Measurements from ENCODE around the gene CFAP74.

The CFAP74 gene

GRCh38 chr1:2039251-2039650 lies 35.7 kb upstream of the CFAP74 start:
- DNase-seq: no peak

GRCh38 chr1:2038229-2038628 lies 34.6 kb upstream of the CFAP74 start:
- DNase-seq: no peak

GRCh38 chr1:2037314-2037979 lies 33.9 kb upstream of the CFAP74 start:
- no peak for DNase-seq

GRCh38 chr1:2036287-2036686 lies 32.7 kb upstream of the CFAP74 start:
- DNase-seq: no peak

- DNase-seq: no peak
Observed at GRCh38 chr1:2033165-2033564, 29.6 kb upstream of the CFAP74 start.

GRCh38 chr1:2032737-2033136 lies 29.2 kb upstream of the CFAP74 start:
- DNase-seq: no peak

GRCh38 chr1:2031546-2032540 lies 28.3 kb upstream of the CFAP74 start:
- DNase-seq: no peak

- no peak for DNase-seq
Observed at GRCh38 chr1:2030076-2030871, 26.7 kb upstream of the CFAP74 start.

- DNase-seq: no peak
Observed at GRCh38 chr1:2029561-2029960, 26.0 kb upstream of the CFAP74 start.

- DNase-seq: no peak
Observed at GRCh38 chr1:2028870-2029560, 25.4 kb upstream of the CFAP74 start.

GRCh38 chr1:2027961-2028583 lies 24.5 kb upstream of the CFAP74 start:
- DNase-seq: no peak

GRCh38 chr1:2025491-2025981 lies 21.9 kb upstream of the CFAP74 start:
- peak; percentile 13 for DNase-seq

GRCh38 chr1:2024887-2025286 lies 21.3 kb upstream of the CFAP74 start:
- DNase-seq: no peak

- no peak for DNase-seq
Observed at GRCh38 chr1:2024451-2024850, 20.9 kb upstream of the CFAP74 start.

- DNase-seq: no peak
Observed at GRCh38 chr1:2023187-2023586, 19.6 kb upstream of the CFAP74 start.

- no peak for DNase-seq
Observed at GRCh38 chr1:2022063-2022770, 18.6 kb upstream of the CFAP74 start.

GRCh38 chr1:2021550-2021949 lies 18.0 kb upstream of the CFAP74 start:
- DNase-seq: no peak

GRCh38 chr1:2020310-2020655 lies 16.7 kb upstream of the CFAP74 start:
- no peak for DNase-seq

GRCh38 chr1:2019571-2020309 lies 16.2 kb upstream of the CFAP74 start:
- DNase-seq: no peak

GRCh38 chr1:2019172-2019543 lies 15.6 kb upstream of the CFAP74 start, which contains the start of gene GABRD:
Gene GABRD, plus strand, starts transcription at chr1:2019345. Its CDS starts 79 bp downstream, at chr1:2019424.
- DNase-seq: no peak
